ENCODE data around the gene DOCK11.

Gene DOCK11

GRCh38 chrX:118657413-118657812, 161.8 kb downstream of the DOCK11 start:
- H3K27ac ChIP-seq (ENCODE audit: low read depth, low read length): no peak overlapping the region
- peaks cover 15% of the 10 kb centered on the region for H3K4me1 ChIP-seq (ENCODE audit: control insufficient read depth, insufficient read depth, low read length, unreplicated experiment)
- H2AFZ ChIP-seq (ENCODE audit: low read length, unreplicated experiment): no peak overlapping the region
- H3K36me3 ChIP-seq (ENCODE audit: insufficient read depth, low read length): no peaks in the 10 kb centered on the region
- H3K27me3 ChIP-seq (ENCODE audit: insufficient read depth, low read length): no peaks in the 10 kb centered on the region
- H3K4me3 ChIP-seq (ENCODE audit: low read depth, low read length): no peak overlapping the region
- H3K79me2 ChIP-seq (ENCODE audit: control insufficient read depth, insufficient read depth, low read length, unreplicated experiment): no peaks in the 10 kb centered on the region

- Histone ChIP-seq H3K36me3 (ENCODE audit: insufficient read depth, low read length) (no peaks in the 10 kb centered on the region), H3K4me1 (ENCODE audit: control insufficient read depth, insufficient read depth, low read length, unreplicated experiment) (peaks cover 8% of the 10 kb centered on the region), H2AFZ (ENCODE audit: low read length, unreplicated experiment) (no peak overlapping the region), H3K79me2 (ENCODE audit: control insufficient read depth, insufficient read depth, low read length, unreplicated experiment) (no peaks in the 10 kb centered on the region), H3K27ac (ENCODE audit: low read depth, low read length) (no peak overlapping the region), H3K27me3 (ENCODE audit: insufficient read depth, low read length) (no peaks in the 10 kb centered on the region), H3K4me3 (ENCODE audit: low read depth, low read length) (no peak overlapping the region)
These were observed 164.5 kb downstream of the DOCK11 start for GRCh38 chrX:118660085-118660484.

DNA sequence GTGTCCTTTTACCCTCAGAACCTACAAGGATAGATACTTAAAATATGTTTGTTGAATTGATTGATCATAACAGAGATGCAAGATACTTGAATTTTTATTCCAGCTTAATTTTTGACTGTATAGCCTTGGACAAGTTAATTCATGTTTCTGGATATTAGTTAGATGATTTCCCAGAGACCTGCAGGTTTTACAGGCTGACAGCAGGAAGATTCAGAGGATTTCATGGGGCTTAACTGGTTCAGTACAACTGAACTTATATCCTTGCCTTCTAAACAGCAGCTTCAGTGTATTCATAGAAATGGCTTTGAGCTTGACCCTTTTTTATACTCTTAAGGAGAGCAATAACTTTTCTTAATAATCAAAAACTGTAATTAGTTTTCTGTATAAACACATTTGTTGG, 169.6 kb downstream of the DOCK11 start:
- Histone ChIP-seq H2AFZ (ENCODE audit: low read length, unreplicated experiment) (no peak overlapping the region), H3K79me2 (ENCODE audit: control insufficient read depth, insufficient read depth, low read length, unreplicated experiment) (no peaks in the 10 kb centered on the region), H3K27ac (ENCODE audit: low read depth, low read length) (no peak overlapping the region)

DNA sequence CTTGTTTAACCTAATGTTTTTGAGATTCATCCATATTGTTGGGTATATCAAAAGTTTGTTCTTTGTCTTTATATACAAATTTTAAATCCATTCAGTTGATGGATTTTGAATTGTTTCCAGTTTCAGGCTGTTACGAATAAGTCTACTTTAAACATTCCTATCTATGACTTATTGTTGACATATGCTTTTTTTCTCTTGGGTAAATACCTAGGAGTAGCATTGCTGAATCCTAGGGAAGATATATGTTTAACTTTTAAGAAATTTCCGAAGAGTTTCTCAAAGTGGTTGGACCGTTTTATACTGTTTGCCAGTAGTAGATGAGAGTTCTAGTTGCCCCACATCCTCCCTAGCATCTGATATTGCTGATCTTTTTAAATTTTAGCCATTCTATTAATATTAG, 170.9 kb downstream of the DOCK11 start:
- Histone ChIP-seq H3K27ac (ENCODE audit: low read depth, low read length) (peak overlapping the region; percentile 36), H3K4me3 (ENCODE audit: low read depth, low read length) (no peak overlapping the region), H2AFZ (ENCODE audit: low read length, unreplicated experiment) (peak overlapping the region; percentile 14), H3K36me3 (ENCODE audit: insufficient read depth, low read length) (no peaks in the 10 kb centered on the region; the same call in 1 of the 2 replicates), H3K79me2 (ENCODE audit: control insufficient read depth, insufficient read depth, low read length, unreplicated experiment) (no peaks in the 10 kb centered on the region), H3K4me1 (ENCODE audit: control insufficient read depth, insufficient read depth, low read length, unreplicated experiment) (peaks cover 12% of the 10 kb centered on the region), H3K27me3 (ENCODE audit: insufficient read depth, low read length) (no peaks in the 10 kb centered on the region)

More for the DNA sequence above, 169.6 kb downstream of the DOCK11 start:
- Histone ChIP-seq H3K4me1 (ENCODE audit: control insufficient read depth, insufficient read depth, low read length, unreplicated experiment) (peaks cover 12% of the 10 kb centered on the region), H3K4me3 (ENCODE audit: low read depth, low read length) (no peak overlapping the region), H3K27me3 (ENCODE audit: insufficient read depth, low read length) (no peaks in the 10 kb centered on the region), H3K36me3 (ENCODE audit: insufficient read depth, low read length) (no peaks in the 10 kb centered on the region)

- H3K4me3 ChIP-seq (ENCODE audit: low read depth, low read length): no peak overlapping the region
- H3K27ac ChIP-seq (ENCODE audit: low read depth, low read length): no peak overlapping the region
- H3K27me3 ChIP-seq (ENCODE audit: insufficient read depth, low read length): no peaks in the 10 kb centered on the region
- peaks cover 12% of the 10 kb centered on the region for H3K4me1 ChIP-seq (ENCODE audit: control insufficient read depth, insufficient read depth, low read length, unreplicated experiment)
- H2AFZ ChIP-seq (ENCODE audit: low read length, unreplicated experiment): no peak overlapping the region
- no peaks in the 10 kb centered on the region; the same call in 1 of the 2 replicates for H3K36me3 ChIP-seq (ENCODE audit: insufficient read depth, low read length)
- no peaks in the 10 kb centered on the region for H3K79me2 ChIP-seq (ENCODE audit: control insufficient read depth, insufficient read depth, low read length, unreplicated experiment)
These were observed 173.8 kb downstream of the DOCK11 start for GRCh38 chrX:118669435-118669834.

GRCh38 chrX:118675326-118675965, 179.8 kb downstream of the DOCK11 start:
- no peak overlapping the region for H3K27ac ChIP-seq (ENCODE audit: low read depth, low read length)
- H3K27me3 ChIP-seq (ENCODE audit: insufficient read depth, low read length): no peaks in the 10 kb centered on the region
- H3K36me3 ChIP-seq (ENCODE audit: insufficient read depth, low read length): no peaks in the 10 kb centered on the region; the same call in 1 of the 2 replicates

DNA sequence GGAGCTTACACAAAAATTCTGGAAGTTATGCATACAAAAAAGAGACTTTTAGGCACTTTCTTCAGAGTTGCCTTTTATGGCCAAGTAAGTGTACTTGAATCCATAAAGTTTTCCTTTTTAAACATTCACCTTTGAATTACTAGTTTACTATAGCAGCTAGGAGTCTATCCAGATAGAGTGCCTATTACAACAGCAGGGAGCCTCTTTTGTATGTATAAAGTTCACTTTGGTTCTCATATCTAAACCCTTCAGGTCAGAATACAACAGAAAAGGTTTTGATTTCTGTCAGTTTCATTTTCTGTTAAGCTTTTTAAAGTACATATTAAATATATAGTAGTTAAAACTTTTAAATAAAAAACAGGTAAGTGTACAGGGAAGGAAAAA, 180.3 kb downstream of the DOCK11 start:
- Histone ChIP-seq H3K27me3 (ENCODE audit: insufficient read depth, low read length) (no peaks in the 10 kb centered on the region), H3K27ac (ENCODE audit: low read depth, low read length) (no peak overlapping the region), H3K4me3 (ENCODE audit: low read depth, low read length) (no peak overlapping the region), H3K36me3 (ENCODE audit: insufficient read depth, low read length) (no peaks in the 10 kb centered on the region; the same call in 1 of the 2 replicates), H3K4me1 (ENCODE audit: control insufficient read depth, insufficient read depth, low read length, unreplicated experiment) (no peaks in the 10 kb centered on the region), H2AFZ (ENCODE audit: low read length, unreplicated experiment) (no peak overlapping the region), H3K79me2 (ENCODE audit: control insufficient read depth, insufficient read depth, low read length, unreplicated experiment) (no peaks in the 10 kb centered on the region)

More at GRCh38 chrX:118675326-118675965, 179.8 kb downstream of the DOCK11 start:
- Histone ChIP-seq H3K4me3 (ENCODE audit: low read depth, low read length) (no peak overlapping the region), H3K4me1 (ENCODE audit: control insufficient read depth, insufficient read depth, low read length, unreplicated experiment) (no peaks in the 10 kb centered on the region), H3K79me2 (ENCODE audit: control insufficient read depth, insufficient read depth, low read length, unreplicated experiment) (no peaks in the 10 kb centered on the region), H2AFZ (ENCODE audit: low read length, unreplicated experiment) (no peak overlapping the region)

DNA sequence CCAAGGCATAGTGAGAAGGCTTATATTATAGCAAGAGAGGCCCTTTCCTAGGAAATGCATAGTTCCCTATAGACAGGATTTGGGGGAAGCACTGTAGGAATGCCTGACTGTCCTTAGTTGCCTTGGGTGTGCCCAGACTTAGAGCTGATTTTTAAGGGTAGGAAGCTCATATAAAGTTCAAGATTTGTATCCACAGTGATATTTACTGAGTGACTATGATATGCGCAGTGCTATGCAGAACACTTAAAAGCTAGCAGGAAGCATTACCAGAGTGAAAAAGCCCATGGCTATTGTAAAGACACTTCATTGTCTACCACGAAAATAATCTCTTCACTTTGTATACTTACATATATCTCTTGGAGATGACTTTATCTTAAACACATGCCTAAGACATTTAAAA, 181.7 kb downstream of the DOCK11 start:
- Histone ChIP-seq H2AFZ (ENCODE audit: low read length, unreplicated experiment) (no peak overlapping the region), H3K4me1 (ENCODE audit: control insufficient read depth, insufficient read depth, low read length, unreplicated experiment) (no peaks in the 10 kb centered on the region), H3K4me3 (ENCODE audit: low read depth, low read length) (no peak overlapping the region), H3K27ac (ENCODE audit: low read depth, low read length) (no peak overlapping the region), H3K79me2 (ENCODE audit: control insufficient read depth, insufficient read depth, low read length, unreplicated experiment) (no peaks in the 10 kb centered on the region), H3K27me3 (ENCODE audit: insufficient read depth, low read length) (no peaks in the 10 kb centered on the region), H3K36me3 (ENCODE audit: insufficient read depth, low read length) (no peaks in the 10 kb centered on the region)

DNA sequence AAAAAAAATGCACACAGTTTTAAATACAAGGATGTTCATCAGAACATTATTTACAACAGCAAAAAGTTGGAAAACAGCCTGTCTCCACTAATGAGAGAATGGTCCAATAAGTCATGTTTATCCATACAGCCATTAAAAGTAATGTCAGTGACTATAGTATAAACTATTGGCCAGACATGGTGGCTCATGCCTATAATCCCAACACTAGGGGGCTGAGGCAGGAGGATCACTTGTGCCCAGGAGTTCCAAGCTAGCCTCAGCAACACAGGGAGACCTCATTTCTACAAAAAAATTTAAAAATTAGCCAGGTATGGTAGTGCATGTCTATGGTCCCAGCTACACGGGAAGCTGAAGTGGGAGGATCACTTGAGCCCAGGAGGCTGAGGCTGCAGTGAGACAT, 183.7 kb downstream of the DOCK11 start:
- Histone ChIP-seq H3K36me3 (ENCODE audit: insufficient read depth, low read length) (no peaks in the 10 kb centered on the region), H3K79me2 (ENCODE audit: control insufficient read depth, insufficient read depth, low read length, unreplicated experiment) (no peaks in the 10 kb centered on the region), H3K4me1 (ENCODE audit: control insufficient read depth, insufficient read depth, low read length, unreplicated experiment) (no peaks in the 10 kb centered on the region), H3K27me3 (ENCODE audit: insufficient read depth, low read length) (no peaks in the 10 kb centered on the region), H3K4me3 (ENCODE audit: low read depth, low read length) (no peak overlapping the region), H2AFZ (ENCODE audit: low read length, unreplicated experiment) (no peak overlapping the region), H3K27ac (ENCODE audit: low read depth, low read length) (no peak overlapping the region)

- Histone ChIP-seq H3K4me1 (ENCODE audit: control insufficient read depth, insufficient read depth, low read length, unreplicated experiment) (no peaks in the 10 kb centered on the region), H3K27me3 (ENCODE audit: insufficient read depth, low read length) (no peaks in the 10 kb centered on the region), H2AFZ (ENCODE audit: low read length, unreplicated experiment) (no peak overlapping the region), H3K79me2 (ENCODE audit: control insufficient read depth, insufficient read depth, low read length, unreplicated experiment) (no peaks in the 10 kb centered on the region), H3K4me3 (ENCODE audit: low read depth, low read length) (no peak overlapping the region), H3K27ac (ENCODE audit: low read depth, low read length) (no peak overlapping the region), H3K36me3 (ENCODE audit: insufficient read depth, low read length) (no peaks in the 10 kb centered on the region)
These were observed 186.8 kb downstream of the DOCK11 start for GRCh38 chrX:118682258-118683014.

- Histone ChIP-seq H3K27ac (ENCODE audit: low read depth, low read length) (no peak overlapping the region), H3K4me1 (ENCODE audit: control insufficient read depth, insufficient read depth, low read length, unreplicated experiment) (no peaks in the 10 kb centered on the region), H3K36me3 (ENCODE audit: insufficient read depth, low read length) (no peaks in the 10 kb centered on the region), H2AFZ (ENCODE audit: low read length, unreplicated experiment) (no peak overlapping the region), H3K27me3 (ENCODE audit: insufficient read depth, low read length) (no peaks in the 10 kb centered on the region), H3K4me3 (ENCODE audit: low read depth, low read length) (no peak overlapping the region), H3K79me2 (ENCODE audit: control insufficient read depth, insufficient read depth, low read length, unreplicated experiment) (no peaks in the 10 kb centered on the region)
These were observed 189.8 kb downstream of the DOCK11 start for GRCh38 chrX:118685393-118685792.
